H9 (cell line): ENCODE measurements around the gene CDYL. TPM values are rescaled to one million over a fixed set of nuclear protein-coding genes. Genes with fewer than 3 reads are reported as not detected.

ENCODE experiments used
- DNase-seq: peaks from one replicate; pipeline ENCODE4 v3.0.0-alpha.2; 2017
- H2AFZ ChIP-seq: one replicate; pipeline ENCODE4 v1.6.1; 2013; ENCODE audit warnings: mild to moderate bottlenecking, low read length, control low read depth, moderate library complexity
- H2AK5ac ChIP-seq: 2 replicates; pipeline ENCODE4 v1.6.1; 2013; ENCODE audit warnings: low read length, control low read depth, mixed read lengths; ENCODE audit not compliant: insufficient read length
- H2BK120ac ChIP-seq: one replicate; pipeline ENCODE4 v1.6.1; 2013; ENCODE audit warnings: low read depth, mild to moderate bottlenecking, low read length, control low read depth, inconsistent platforms; ENCODE audit not compliant: poor library complexity, severe bottlenecking
- H2BK12ac ChIP-seq: 2 replicates; pipeline ENCODE4 v1.6.1; 2013; ENCODE audit warnings: low read length, control low read depth, mixed read lengths, low read depth; ENCODE audit not compliant: insufficient read length
- H2BK15ac ChIP-seq: 2 replicates; pipeline ENCODE4 v1.6.1; 2013; ENCODE audit warnings: low read depth, low read length, control low read depth
- H2BK20ac ChIP-seq: one replicate; pipeline ENCODE4 v1.6.1; 2013; ENCODE audit warnings: low read depth, mild to moderate bottlenecking, low read length, control low read depth, inconsistent platforms; ENCODE audit not compliant: poor library complexity, severe bottlenecking
- H2BK5ac ChIP-seq: 2 replicates; pipeline ENCODE4 v1.6.1; 2013; ENCODE audit warnings: low read length, control low read depth, mixed read lengths; ENCODE audit not compliant: insufficient read length
- H3K14ac ChIP-seq: 2 replicates; pipeline ENCODE4 v1.6.1; 2013; ENCODE audit warnings: low read length, control low read depth; ENCODE audit not compliant: insufficient read depth
- H3K18ac ChIP-seq: 2 replicates; pipeline ENCODE4 v1.6.1; 2013; ENCODE audit warnings: low read depth, mild to moderate bottlenecking, mixed read lengths, low read length, control low read depth; ENCODE audit not compliant: insufficient read length
- H3K23ac ChIP-seq: 2 replicates; pipeline ENCODE4 v1.6.1; 2013; ENCODE audit warnings: low read length, control low read depth, mixed read lengths, low read depth; ENCODE audit not compliant: insufficient read length
- H3K23me2 ChIP-seq: 2 replicates; pipeline ENCODE4 v1.6.1; 2013; ENCODE audit warnings: low read depth, mild to moderate bottlenecking, mixed read lengths, low read length, control low read depth; ENCODE audit not compliant: insufficient read length, poor library complexity, severe bottlenecking
- H3K27ac ChIP-seq: 2 replicates; pipeline ENCODE4 v1.5.1; 2013; ENCODE audit warnings: low read length, control low read depth, mixed read lengths, low read depth; ENCODE audit not compliant: insufficient read length
- H3K27me3 ChIP-seq: 2 replicates; pipeline ENCODE4 v1.6.1; 2013; ENCODE audit warnings: low read length, control low read depth, inconsistent platforms; ENCODE audit not compliant: insufficient read depth
- H3K4ac ChIP-seq: 2 replicates; pipeline ENCODE4 v1.6.1; 2013; ENCODE audit warnings: low read depth, mild to moderate bottlenecking, control low read depth, inconsistent platforms, low read length, moderate library complexity
- H3K4me1 ChIP-seq: 2 replicates; pipeline ENCODE4 v1.6.1; 2013; ENCODE audit warnings: low read length, control low read depth, inconsistent platforms; ENCODE audit not compliant: insufficient read depth
- H3K4me2 ChIP-seq: 2 replicates; pipeline ENCODE4 v1.6.1; 2013; ENCODE audit warnings: low read length, control low read depth, mixed read lengths; ENCODE audit not compliant: insufficient read length, insufficient read depth
- H3K56ac ChIP-seq: 2 replicates; pipeline ENCODE4 v1.6.1; 2013; ENCODE audit warnings: low read depth, mild to moderate bottlenecking, mixed read lengths, low read length, control low read depth; ENCODE audit not compliant: insufficient read length
- H3K79me1 ChIP-seq: 2 replicates; pipeline ENCODE4 v1.6.1; 2013; ENCODE audit warnings: low read depth, mild to moderate bottlenecking, moderate library complexity, low read length, control low read depth, inconsistent platforms; ENCODE audit not compliant: insufficient read depth, poor library complexity, severe bottlenecking
- H3K79me2 ChIP-seq: 2 replicates; pipeline ENCODE4 v1.6.1; 2013; ENCODE audit warnings: low read length, control low read depth, inconsistent platforms; ENCODE audit not compliant: insufficient read depth
- H3K9ac ChIP-seq: 2 replicates; pipeline ENCODE4 v1.6.1; 2013; ENCODE audit warnings: low read length, control low read depth, mixed read lengths; ENCODE audit not compliant: insufficient read length; ENCODE audit errors: extremely low read depth
- H3K9me3 ChIP-seq: one replicate; pipeline ENCODE4 v1.6.1; 2013; ENCODE audit warnings: low read depth, low read length, inconsistent platforms; ENCODE audit not compliant: control insufficient read depth
- H3T11ph ChIP-seq: one replicate; pipeline ENCODE4 v1.6.1; 2013; ENCODE audit warnings: mild to moderate bottlenecking, low read length, control low read depth, inconsistent platforms
- H4K20me1 ChIP-seq: one replicate; pipeline ENCODE4 v1.6.1; 2013; ENCODE audit not compliant: control insufficient read depth, insufficient read length, insufficient read depth
- H4K5ac ChIP-seq: 2 replicates; pipeline ENCODE4 v1.6.1; 2013; ENCODE audit warnings: low read depth, mild to moderate bottlenecking, mixed read lengths, low read length, control low read depth; ENCODE audit not compliant: insufficient read length
- H4K8ac ChIP-seq: replicated peaks from 2 replicates; pipeline ENCODE4 v1.6.1; 2013; ENCODE audit warnings: low read length, control low read depth, mixed read lengths, low read depth; ENCODE audit not compliant: insufficient read length
- H4K91ac ChIP-seq: 2 replicates; pipeline ENCODE4 v1.6.1; 2013; ENCODE audit warnings: low read depth, mild to moderate bottlenecking, moderate library complexity, mixed read lengths, low read length, control low read depth; ENCODE audit not compliant: insufficient read length
- H3K27ac Mint-ChIP-seq, 3 experiments: 2 replicates in 2 of 3; 3 replicates in 1 of 3; pipeline ENCODE4 v1.8.0; 2020 to 2021; ENCODE audit warnings: mixed read lengths in 3 of 3, mild to moderate bottlenecking in 1 of 3, moderate library complexity in 1 of 3
- H3K27me3 Mint-ChIP-seq: 2 replicates; pipeline ENCODE4 v1.8.0; 2021; ENCODE audit warnings: low read depth, mild to moderate bottlenecking, moderate library complexity, mixed read lengths
- H3K36me3 Mint-ChIP-seq, 3 experiments: 2 replicates in 2 of 3; 3 replicates in 1 of 3; pipeline ENCODE4 v1.8.0; 2020 to 2021; ENCODE audit warnings: low read depth in 3 of 3, mixed read lengths in 3 of 3; ENCODE audit not compliant: insufficient read depth in 1 of 3
- H3K4me1 Mint-ChIP-seq, 2 experiments: 2 replicates each; pipeline ENCODE4 v1.8.0; 2020; ENCODE audit warnings: mixed read lengths in 2 of 2
- H3K4me3 Mint-ChIP-seq, 2 experiments: 2 replicates in 1 of 2; 3 replicates in 1 of 2; pipeline ENCODE4 v1.8.0; 2020 to 2021; ENCODE audit warnings: mild to moderate bottlenecking in 2 of 2, mixed read lengths in 2 of 2, moderate library complexity in 1 of 2
- H3K9me3 Mint-ChIP-seq, 2 experiments: 2 replicates in 1 of 2; 3 replicates in 1 of 2; pipeline ENCODE4 v1.8.0; 2020; ENCODE audit warnings: mild to moderate bottlenecking in 2 of 2, mixed read lengths in 2 of 2, moderate library complexity in 1 of 2
- CTCF ChIP-seq: fragments of 200-600 bp; sonication (generic); conservative IDR thresholded peaks from 3 replicates; pipeline ENCODE4 v1.8.0; 2021; ENCODE audit warnings: antibody characterized with exemption, mild to moderate bottlenecking
- WGBS: extraction: QIAGEN DNeasy Blood & Tissue Kit; methylation state at CpG from one replicate; pipeline ENCODE4 v1.1.7; 2013; ENCODE audit warnings: missing lambda C conversion rate, low lambda C conversion rate, mixed read lengths; ENCODE audit not compliant: insufficient read length; ENCODE audit errors: extremely low coverage; 5-methylcytosine and 5-hydroxymethylcytosine counted together
- total RNA-seq: library from RNA; stranded (reverse); gene quantifications from 2 replicates; pipeline ENCODE4 v1.2.1, GENCODE V29; 2021

CDYL gene
- total RNA-seq, 1 experiment from 2014 or later, result 95.0 TPM

- no peaks in the 10 kb centered on the region for H3K9me3 Mint-ChIP-seq
These were observed 39.4 kb downstream of the CDYL start for GRCh38 chr6:4815584-4815983.

More at GRCh38 chr6:4815584-4815983, 39.4 kb downstream of the CDYL start:
- Histone ChIP-seq H3K27ac (no peak overlapping the region), H3K56ac (no peak overlapping the region), H2BK15ac (no peak overlapping the region), H3K4me2 (no peak overlapping the region), H2BK12ac (no peak overlapping the region), H3K4me1 (no peaks in the 10 kb centered on the region; the same call in 1 of the 2 replicates), H3K23ac (no peak overlapping the region), H2AK5ac (no peak overlapping the region), H4K20me1 (no peaks in the 10 kb centered on the region), H3K18ac (no peak overlapping the region), H3K9ac (no peak overlapping the region), H2BK120ac (no peak overlapping the region), H2BK20ac (no peak overlapping the region), H3K4ac (no peak overlapping the region), H2AFZ (no peak overlapping the region), H4K8ac (no peak overlapping the region), H3K27me3 (no peaks in the 10 kb centered on the region), H3K79me1 (peaks cover 13% of the 10 kb centered on the region), H3T11ph (no peak overlapping the region), H3K14ac (no peak overlapping the region), H3K9me3 (no peaks in the 10 kb centered on the region), H2BK5ac (no peak overlapping the region), H3K79me2 (peaks cover 58% of the 10 kb centered on the region; the same call in 1 of the 2 replicates), H4K91ac (no peak overlapping the region), H4K5ac (no peak overlapping the region), H3K23me2 (no peaks in the 10 kb centered on the region)
- no peak for DNase-seq
- no peak overlapping the region for H3K4me3 Mint-ChIP-seq
- H3K36me3 Mint-ChIP-seq, result peaks cover 0 to 4% (median 0%) of the 10 kb centered on the region in 3 experiments; a peak in 3 of 7 replicates
- WGBS, result no CpG with 5 or more reads among the region's 2 CpGs
- H3K4me1 Mint-ChIP-seq, result peaks cover 31 to 41% of the 10 kb centered on the region in 2 experiments
- no peaks in the 10 kb centered on the region for H3K27me3 Mint-ChIP-seq
- TF ChIP-seq CTCF, result no peak
- H3K27ac Mint-ChIP-seq, result no peak overlapping the region
